Measurements from ENCODE around the gene COQ2.
"Not testable (repeated sequence)": the region's sequence is repeated elsewhere in the genome, so short reads cannot be mapped to it uniquely, and the experiment has no call there.

The COQ2 gene

DNA sequence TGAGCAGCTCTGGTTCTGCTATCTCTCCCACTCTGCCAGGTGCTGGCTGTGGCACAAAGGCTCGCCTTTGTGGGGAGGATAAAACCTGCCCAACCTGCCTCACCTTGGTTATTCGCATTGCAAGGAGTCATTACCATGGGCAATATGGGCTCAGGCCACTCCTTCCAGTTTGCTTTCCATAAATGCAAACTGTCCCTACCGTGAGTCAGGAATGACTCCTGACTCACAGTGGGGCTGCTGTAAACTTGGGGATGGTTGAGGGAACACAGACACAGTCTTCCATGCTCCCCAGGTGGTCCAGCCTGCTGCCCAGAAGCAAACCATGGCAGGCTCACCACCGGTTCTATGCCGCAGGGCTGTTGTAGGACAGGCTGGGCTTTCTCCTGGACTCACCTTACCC is 36.1 kb downstream of the COQ2 start:
- no peaks in the 10 kb centered on the region for H3K36me3 ChIP-seq (ENCODE audit: insufficient read depth, low read length)
- no peak overlapping the region for H3K9ac ChIP-seq (ENCODE audit: low read depth, low read length)
- H3K9me3 ChIP-seq (ENCODE audit: control insufficient read depth, insufficient read depth, low read length) = no peaks in the 10 kb centered on the region
- H3K4me1 ChIP-seq (ENCODE audit: insufficient read depth, low read length) = peaks cover 4% of the 10 kb centered on the region; the same call in 1 of the 2 replicates

DNA sequence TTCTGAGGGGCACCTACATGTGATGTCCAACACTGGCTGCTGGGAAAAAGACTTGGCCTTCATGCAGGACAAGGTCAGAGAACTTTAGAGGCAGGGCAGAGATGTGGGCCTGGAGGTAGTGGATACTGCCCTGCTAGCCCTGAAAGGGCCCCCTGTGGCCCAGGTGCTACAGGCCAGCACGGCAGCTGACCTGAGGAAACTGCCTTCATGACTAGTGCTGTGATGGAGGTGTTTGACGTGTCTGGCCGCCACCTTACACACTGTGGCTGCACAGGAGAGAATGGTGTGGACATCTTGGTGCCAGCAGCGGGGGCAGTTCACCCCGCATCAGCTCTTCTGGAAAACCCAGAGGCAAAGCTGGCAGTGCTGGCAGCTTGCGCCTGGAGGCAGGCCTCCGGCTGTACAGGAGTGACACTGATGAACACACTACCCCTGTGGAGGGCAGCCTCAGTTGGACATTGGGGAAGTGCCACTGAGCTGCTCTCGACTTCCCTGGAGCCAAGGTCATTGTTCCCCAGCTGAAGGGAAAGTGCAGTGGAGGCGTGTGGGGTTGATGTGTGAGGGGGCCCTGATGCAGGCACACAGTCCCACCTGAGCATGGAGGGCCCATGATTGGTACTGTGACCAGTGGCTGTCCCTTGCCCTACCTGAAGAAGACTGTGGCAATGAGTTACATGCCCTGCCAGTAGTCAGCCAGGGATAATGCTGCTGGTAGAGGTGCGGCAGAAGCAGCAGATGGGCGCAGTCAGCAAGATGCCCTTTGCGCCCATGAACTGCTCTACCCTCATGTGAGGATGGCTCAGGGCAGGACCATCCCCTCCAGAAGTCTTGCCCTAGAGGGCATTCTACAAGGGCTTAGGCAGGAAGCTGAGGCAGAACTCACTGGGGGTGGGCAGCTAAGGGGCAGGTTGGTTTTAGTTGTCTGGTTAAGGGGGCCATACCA is 36.9 kb downstream of the COQ2 start:
- H3K4me1 ChIP-seq (ENCODE audit: insufficient read depth, low read length) = peaks cover 4% of the 10 kb centered on the region; the same call in 1 of the 2 replicates
- no peaks in the 10 kb centered on the region for H3K9me3 ChIP-seq (ENCODE audit: control insufficient read depth, insufficient read depth, low read length)
- no peak overlapping the region for H3K9ac ChIP-seq (ENCODE audit: low read depth, low read length)
- no peaks in the 10 kb centered on the region for H3K36me3 ChIP-seq (ENCODE audit: insufficient read depth, low read length)

DNA sequence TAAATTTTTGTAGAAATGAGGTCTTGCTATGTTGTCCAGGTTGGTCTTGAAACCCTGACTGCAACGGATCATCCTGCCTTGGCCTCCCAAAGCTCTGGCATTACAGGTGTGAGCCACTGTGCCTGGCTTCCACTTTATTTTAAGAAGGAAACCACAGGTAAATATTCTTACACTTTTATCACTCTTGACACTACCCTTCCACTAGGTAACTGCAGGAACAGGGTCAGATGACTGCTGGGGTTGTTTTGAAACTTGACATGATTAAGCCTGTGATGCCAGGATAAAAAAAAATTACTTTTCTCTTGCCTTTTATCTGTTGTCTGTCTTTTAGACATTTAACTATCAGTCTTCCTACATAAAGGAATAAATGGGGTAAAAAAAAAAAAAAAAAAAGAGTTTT is 43.5 kb downstream of the COQ2 start:
- Histone ChIP-seq H3K9ac (ENCODE audit: low read depth, low read length) (no peak overlapping the region), H3K4me1 (ENCODE audit: insufficient read depth, low read length) (no peaks in the 10 kb centered on the region), H3K9me3 (ENCODE audit: control insufficient read depth, insufficient read depth, low read length) (no peaks in the 10 kb centered on the region), H3K36me3 (ENCODE audit: insufficient read depth, low read length) (no peaks in the 10 kb centered on the region)

GRCh38 chr4:83240379-83240875 is 44.2 kb downstream of the COQ2 start:
- Histone ChIP-seq H3K36me3 (ENCODE audit: insufficient read depth, low read length) (no peaks in the 10 kb centered on the region), H3K9me3 (ENCODE audit: control insufficient read depth, insufficient read depth, low read length) (no peaks in the 10 kb centered on the region), H3K4me1 (ENCODE audit: insufficient read depth, low read length) (no peaks in the 10 kb centered on the region), H3K9ac (ENCODE audit: low read depth, low read length) (no peak overlapping the region)

DNA sequence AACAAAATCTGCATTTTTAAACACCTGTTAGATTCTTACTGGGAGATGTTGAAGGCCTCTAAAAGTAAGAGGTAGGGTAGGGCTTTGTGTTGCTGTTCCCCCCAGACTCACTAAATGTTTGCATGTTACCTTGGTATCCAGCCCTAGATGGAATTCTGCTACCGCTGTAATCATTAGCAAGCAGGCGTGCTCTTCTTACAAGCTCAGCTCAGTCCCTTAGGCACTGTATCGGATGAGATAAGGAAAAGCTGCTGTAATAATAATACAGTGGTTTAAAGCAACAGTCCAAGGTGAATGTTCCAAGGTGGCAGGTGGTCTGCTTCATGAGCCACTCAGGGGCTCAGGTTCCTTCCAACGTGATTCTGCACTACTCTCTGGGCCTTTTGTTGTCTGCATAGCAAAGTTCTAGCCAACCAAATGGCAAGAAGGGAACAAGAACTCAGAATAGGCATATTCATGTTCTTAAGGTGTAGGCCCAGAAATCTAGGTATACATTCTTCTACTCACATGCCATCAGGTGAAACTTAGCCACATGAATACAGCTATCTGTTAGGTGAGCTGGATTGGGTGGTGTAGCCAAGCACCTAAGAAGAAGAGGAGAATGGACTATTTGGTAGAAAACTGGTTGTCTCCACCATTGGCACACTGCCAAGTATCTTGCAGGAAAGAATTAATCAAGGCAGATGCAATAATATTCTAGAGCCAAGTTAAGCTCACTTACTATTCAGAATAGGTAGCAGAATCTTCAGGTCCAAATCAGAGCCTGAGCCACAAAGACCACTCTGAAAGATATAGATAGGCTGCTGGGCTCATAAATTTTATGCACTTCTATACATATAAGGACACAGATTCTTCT is 46.0 kb downstream of the COQ2 start:
- Histone ChIP-seq H3K9me3 (ENCODE audit: control insufficient read depth, insufficient read depth, low read length) (no peaks in the 10 kb centered on the region), H3K4me1 (ENCODE audit: insufficient read depth, low read length) (no peaks in the 10 kb centered on the region), H3K9ac (ENCODE audit: low read depth, low read length) (no peak overlapping the region), H3K36me3 (ENCODE audit: insufficient read depth, low read length) (no peaks in the 10 kb centered on the region)

DNA sequence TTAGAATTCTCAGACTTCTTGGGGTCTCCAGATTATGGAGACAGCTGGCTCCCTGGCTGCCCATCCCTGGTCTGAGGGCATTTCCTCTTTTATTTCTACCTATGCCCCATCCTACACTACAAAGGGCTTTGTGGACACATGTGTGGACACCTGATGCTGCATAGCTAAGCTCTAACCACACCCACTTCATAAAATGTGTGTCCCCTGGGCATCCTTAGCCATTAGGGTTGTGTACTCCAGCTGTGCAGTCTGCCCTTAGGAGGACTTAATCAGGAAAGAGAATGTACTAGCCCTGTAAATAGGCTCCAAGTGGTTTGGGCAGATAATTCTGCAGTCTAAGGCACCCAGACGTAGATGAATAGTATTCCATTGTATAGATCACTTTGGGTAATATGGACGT is 47.0 kb downstream of the COQ2 start:
- H3K9ac ChIP-seq (ENCODE audit: low read depth, low read length) = no peak overlapping the region
- no peaks in the 10 kb centered on the region for H3K4me1 ChIP-seq (ENCODE audit: insufficient read depth, low read length)
- H3K36me3 ChIP-seq (ENCODE audit: insufficient read depth, low read length) = no peaks in the 10 kb centered on the region
- H3K9me3 ChIP-seq (ENCODE audit: control insufficient read depth, insufficient read depth, low read length) = no peaks in the 10 kb centered on the region

GRCh38 chr4:83235645-83236133 is 48.9 kb downstream of the COQ2 start:
- H3K9ac ChIP-seq (ENCODE audit: low read depth, low read length); H3K36me3 ChIP-seq (ENCODE audit: insufficient read depth, low read length); H3K4me1 ChIP-seq (ENCODE audit: insufficient read depth, low read length); H3K9me3 ChIP-seq (ENCODE audit: control insufficient read depth, insufficient read depth, low read length): not testable (repeated sequence)

DNA sequence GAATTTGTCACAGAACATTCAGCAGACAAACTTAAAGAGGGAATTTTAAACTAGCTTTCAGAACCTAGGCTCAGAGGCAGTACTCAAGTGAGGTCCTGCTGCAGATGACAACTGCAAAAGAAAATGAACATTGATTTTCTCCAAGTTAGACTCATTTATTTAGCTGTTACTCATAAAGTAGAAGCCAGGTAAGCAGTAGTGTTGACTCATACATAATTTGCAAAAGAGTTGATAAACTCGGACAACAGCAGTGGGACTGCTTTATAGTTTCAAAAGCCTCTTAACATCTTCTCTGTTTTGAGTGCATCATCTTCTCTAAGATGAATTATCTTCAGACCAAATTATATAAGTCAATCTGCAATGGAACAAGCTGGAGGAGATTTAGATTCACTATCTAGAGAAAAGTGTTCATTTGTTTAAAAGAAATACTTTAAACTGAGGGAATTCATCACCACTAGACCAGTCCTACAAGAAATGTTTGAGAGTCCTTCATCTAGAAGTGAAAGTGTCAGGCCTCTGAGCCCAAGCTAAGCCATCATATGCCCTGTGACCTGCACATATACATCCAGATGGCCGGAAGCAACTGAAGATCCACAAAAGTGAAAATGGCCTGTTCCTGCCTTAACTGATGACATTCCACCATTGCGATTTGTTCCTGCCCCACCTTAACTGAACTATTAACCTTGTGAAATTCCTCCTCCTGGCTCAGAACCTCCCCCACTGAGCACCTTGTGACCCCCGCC is 49.5 kb downstream of the COQ2 start:
- H3K36me3 ChIP-seq (ENCODE audit: insufficient read depth, low read length) = no peaks in the 10 kb centered on the region
- H3K9me3 ChIP-seq (ENCODE audit: control insufficient read depth, insufficient read depth, low read length) = no peaks in the 10 kb centered on the region
- no peaks in the 10 kb centered on the region for H3K4me1 ChIP-seq (ENCODE audit: insufficient read depth, low read length)
- no peak overlapping the region for H3K9ac ChIP-seq (ENCODE audit: low read depth, low read length)

- H3K9me3 ChIP-seq (ENCODE audit: control insufficient read depth, insufficient read depth, low read length) = not testable (repeated sequence)
Measured at GRCh38 chr4:83234387-83234786, 50.2 kb downstream of the COQ2 start.

GRCh38 chr4:83232082-83232481 is 52.5 kb downstream of the COQ2 start:
- Histone ChIP-seq H3K4me1 (ENCODE audit: insufficient read depth, low read length) (no peaks in the 10 kb centered on the region), H3K9ac (ENCODE audit: low read depth, low read length) (no peak overlapping the region), H3K9me3 (ENCODE audit: control insufficient read depth, insufficient read depth, low read length) (no peaks in the 10 kb centered on the region), H3K36me3 (ENCODE audit: insufficient read depth, low read length) (no peaks in the 10 kb centered on the region)

More at GRCh38 chr4:83234387-83234786, 50.2 kb downstream of the COQ2 start:
- H3K4me1 ChIP-seq (ENCODE audit: insufficient read depth, low read length); H3K9ac ChIP-seq (ENCODE audit: low read depth, low read length); H3K36me3 ChIP-seq (ENCODE audit: insufficient read depth, low read length): not testable (repeated sequence)

- Histone ChIP-seq H3K4me1 (ENCODE audit: insufficient read depth, low read length) (no peaks in the 10 kb centered on the region), H3K9ac (ENCODE audit: low read depth, low read length) (no peak overlapping the region), H3K9me3 (ENCODE audit: control insufficient read depth, insufficient read depth, low read length) (no peaks in the 10 kb centered on the region), H3K36me3 (ENCODE audit: insufficient read depth, low read length) (no peaks in the 10 kb centered on the region)
Measured at GRCh38 chr4:83231620-83232076, 53.0 kb downstream of the COQ2 start.

DNA sequence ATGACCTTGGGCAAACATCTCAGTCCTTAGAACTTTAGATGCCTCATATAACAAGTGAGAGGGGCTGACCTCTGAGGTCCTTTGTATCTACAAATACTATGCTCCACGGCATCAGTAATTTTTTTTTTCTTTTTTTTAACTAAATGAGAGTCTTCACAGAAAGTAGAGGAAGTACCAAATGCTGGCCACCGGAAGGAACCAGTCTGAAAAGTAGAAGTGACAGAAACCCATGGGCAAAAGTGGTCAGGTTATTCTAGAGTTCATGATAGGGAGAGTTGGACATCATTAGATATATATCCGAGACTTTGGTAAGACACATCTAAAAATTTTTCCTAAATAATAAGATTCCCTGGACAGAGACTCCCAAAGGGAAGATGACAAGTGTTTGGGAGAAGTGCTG is 53.7 kb downstream of the COQ2 start:
- no peak overlapping the region for H3K9ac ChIP-seq (ENCODE audit: low read depth, low read length)
- no peaks in the 10 kb centered on the region for H3K9me3 ChIP-seq (ENCODE audit: control insufficient read depth, insufficient read depth, low read length)
- no peaks in the 10 kb centered on the region for H3K36me3 ChIP-seq (ENCODE audit: insufficient read depth, low read length)
- no peaks in the 10 kb centered on the region for H3K4me1 ChIP-seq (ENCODE audit: insufficient read depth, low read length)

GRCh38 chr4:83229791-83230190 is 54.8 kb downstream of the COQ2 start:
- Histone ChIP-seq H3K4me1 (ENCODE audit: insufficient read depth, low read length) (no peaks in the 10 kb centered on the region), H3K9ac (ENCODE audit: low read depth, low read length) (no peak overlapping the region), H3K36me3 (ENCODE audit: insufficient read depth, low read length) (no peaks in the 10 kb centered on the region), H3K9me3 (ENCODE audit: control insufficient read depth, insufficient read depth, low read length) (no peaks in the 10 kb centered on the region)

GRCh38 chr4:83228231-83228630 is 56.4 kb downstream of the COQ2 start:
- Histone ChIP-seq H3K9me3 (ENCODE audit: control insufficient read depth, insufficient read depth, low read length) (no peaks in the 10 kb centered on the region), H3K36me3 (ENCODE audit: insufficient read depth, low read length) (no peaks in the 10 kb centered on the region), H3K9ac (ENCODE audit: low read depth, low read length) (no peak overlapping the region), H3K4me1 (ENCODE audit: insufficient read depth, low read length) (no peaks in the 10 kb centered on the region)

Measured in ES-I3 (cell line).